ENCODE measurements around the gene GPNMB.

- TF ChIP-seq CTCF (IDR thresholded peaks at IDR 0.05) = no peak
- TF ChIP-seq POLR2A (IDR thresholded peaks at IDR 0.05; ENCODE audit: low read depth) = no peak
- TF ChIP-seq POLR2AphosphoS5 (IDR thresholded peaks at IDR 0.05) = no peak
- TF ChIP-seq EP300 (IDR thresholded peaks at IDR 0.05) = no peak
Observed at GRCh38 chr7:23254051-23254681, 7.6 kb downstream of the GPNMB start.

Data from esophagus muscularis mucosa (tissue), 4 donors.